Ishikawa (cell line): Measurements from ENCODE around the gene CNTNAP4.

Experiments used
- CEBPB ChIP-seq: IDR thresholded peaks from 2 replicates; pipeline ENCODE4 v1.6.1; 2012
- CREB1 ChIP-seq: IDR thresholded peaks from 2 replicates; pipeline ENCODE4 v1.6.1; 2012; ENCODE audit warnings: low read depth
- EGR1 ChIP-seq: IDR thresholded peaks from 2 replicates; pipeline ENCODE4 v1.6.1; 2012
- EP300 ChIP-seq: IDR thresholded peaks from 2 replicates; pipeline ENCODE4 v1.6.1; 2012; ENCODE audit warnings: borderline replicate concordance
- MAX ChIP-seq: IDR thresholded peaks from 2 replicates; pipeline ENCODE4 v1.6.1; 2012
- NFIC ChIP-seq: IDR thresholded peaks from 2 replicates; pipeline ENCODE4 v1.6.1; 2012
- RAD21 ChIP-seq: IDR thresholded peaks from 2 replicates; pipeline ENCODE4 v1.6.1; 2012; ENCODE audit warnings: low read depth
- REST ChIP-seq: IDR thresholded peaks from 2 replicates; pipeline ENCODE4 v1.6.1; 2012; ENCODE audit warnings: low read depth, mild to moderate bottlenecking
- TAF1 ChIP-seq: IDR thresholded peaks from 2 replicates; pipeline ENCODE4 v1.6.1; 2012; ENCODE audit warnings: low read depth, mild to moderate bottlenecking
- TCF12 ChIP-seq: IDR thresholded peaks from 2 replicates; pipeline ENCODE4 v1.6.1; 2012; ENCODE audit warnings: low read depth
- TEAD4 ChIP-seq: IDR thresholded peaks from 2 replicates; pipeline ENCODE4 v1.6.1; 2012
- YY1 ChIP-seq: IDR thresholded peaks from 2 replicates; pipeline ENCODE4 v1.6.1; 2012; ENCODE audit warnings: low read depth
- ZBTB7A ChIP-seq: IDR thresholded peaks from 2 replicates; pipeline ENCODE4 v1.6.1; 2012; ENCODE audit warnings: low read depth

- no peak for TF ChIP-seq EP300
- TF ChIP-seq TAF1 = no peak
- TF ChIP-seq REST = no peak
- TF ChIP-seq RAD21 = no peak
- TF ChIP-seq CEBPB = no peak
- TF ChIP-seq YY1 = no peak
- TF ChIP-seq TCF12 = no peak
- no peak for TF ChIP-seq NFIC
- TF ChIP-seq MAX = no peak
- no peak for TF ChIP-seq TEAD4
- no peak for TF ChIP-seq ZBTB7A
- TF ChIP-seq EGR1 = no peak
- TF ChIP-seq CREB1 = no peak
These were observed 200.9 kb downstream of the CNTNAP4 start for GRCh38 chr16:76478105-76478504.
